ENCODE data around the gene TRABD2B.

GRCh38 chr1:47817861-47818260 lies 179.3 kb downstream of the TRABD2B start:
- TF ChIP-seq CTCF (conservative IDR thresholded peaks at IDR 0.05; ENCODE audit: low read depth, low read length) (no peak), EZH2 (IDR thresholded peaks at IDR 0.05; ENCODE audit: borderline replicate concordance, low read depth, low read length, poor library complexity, severe bottlenecking) (no peak)

Measured in A673 (cell line).